ENCODE data around the gene ZSWIM5.

The ZSWIM5 gene

GRCh38 chr1:45216861-45217260 lies 10.5 kb upstream of the ZSWIM5 start:
- H3K4me3 ChIP-seq (ENCODE audit: low read depth, low read length): no peak overlapping the region
- DNase-seq (ENCODE audit: low read depth, low spot score): no peak
- ChIA-PET POLR2A (no interaction called here), CTCF (no interaction called here)
- no peak for TF ChIP-seq CTCF (IDR thresholded peaks at IDR 0.05; ENCODE audit: insufficient read depth, low read length, missing control alignments)

GRCh38 chr1:45216200-45216541 lies 9.8 kb upstream of the ZSWIM5 start:
- no peak for DNase-seq (ENCODE audit: low read depth, low spot score)
- TF ChIP-seq CTCF (IDR thresholded peaks at IDR 0.05; ENCODE audit: insufficient read depth, low read length, missing control alignments): no peak
- ChIA-PET POLR2A (no interaction called here), CTCF (interaction anchor here (0.9 kb wide), 1 partner anchor 124 kb away, joined by 3 read pairs; the partner anchor contains the start of genes MUTYH and TOE1)
- no peak overlapping the region for H3K4me3 ChIP-seq (ENCODE audit: low read depth, low read length)

- TF ChIP-seq CTCF (IDR thresholded peaks at IDR 0.05; ENCODE audit: insufficient read depth, low read length, missing control alignments): no peak
- ChIA-PET POLR2A (no interaction called here), CTCF (interaction anchor here (0.9 kb wide), 1 partner anchor 124 kb away, joined by 3 read pairs; the partner anchor contains the start of genes MUTYH and TOE1)
- H3K4me3 ChIP-seq (ENCODE audit: low read depth, low read length): no peak overlapping the region
- no peak for DNase-seq (ENCODE audit: low read depth, low spot score)
These were observed 9.2 kb upstream of the ZSWIM5 start for GRCh38 chr1:45215485-45216199.

- ChIA-PET CTCF (no interaction called here), POLR2A (no interaction called here)
- no peak for TF ChIP-seq CTCF (IDR thresholded peaks at IDR 0.05; ENCODE audit: insufficient read depth, low read length, missing control alignments)
- DNase-seq (ENCODE audit: low read depth, low spot score): no peak
- H3K4me3 ChIP-seq (ENCODE audit: low read depth, low read length): no peak overlapping the region
These were observed 7.5 kb upstream of the ZSWIM5 start for GRCh38 chr1:45213892-45214291.

GRCh38 chr1:45211076-45211475 lies 4.7 kb upstream of the ZSWIM5 start:
- POLR2A ChIA-PET: no interaction called here
- H3K4me3 ChIP-seq (ENCODE audit: low read depth, low read length): no peak overlapping the region
- DNase-seq (ENCODE audit: low read depth, low spot score): no peak
- CTCF ChIA-PET: no interaction called here
- no peak for TF ChIP-seq CTCF (IDR thresholded peaks at IDR 0.05; ENCODE audit: insufficient read depth, low read length, missing control alignments)

- ChIA-PET CTCF (interaction anchor here (0.8 kb wide), 1 partner anchor 8 kb away, joined by 3 read pairs; no protein-coding TSS in a partner anchor), POLR2A (no interaction called here)
- H3K4me3 ChIP-seq (ENCODE audit: low read depth, low read length): peak overlapping the region; percentile 55
- TF ChIP-seq CTCF (IDR thresholded peaks at IDR 0.05; ENCODE audit: insufficient read depth, low read length, missing control alignments): no peak
- DNase-seq (ENCODE audit: low read depth, low spot score): no peak
These were observed 611 bp upstream of the ZSWIM5 start for GRCh38 chr1:45206808-45207623.
